Ovary (tissue), 9 donors: ENCODE results near the gene ACO2. TPM values are rescaled to one million over a fixed set of nuclear protein-coding genes. Genes with fewer than 3 reads are reported as not detected.
"Not testable (repeated sequence)": the region's sequence is repeated elsewhere in the genome, so short reads cannot be mapped to it uniquely, and the experiment has no call there.

Experiments
- DNase-seq, 5 donors: peaks; one replicate each; pipeline ENCODE4 v3.0.0-alpha.2; 2019 to 2020
- H3K27ac ChIP-seq, 2 donors: fragments of 200-600 bp; one replicate each; pipeline versions ENCODE4 v1.5.1 to v1.8.0; 2019 to 2022
- H3K27me3 ChIP-seq: fragments of 200-600 bp; one replicate; pipeline ENCODE4 v1.8.0; 2022
- H3K36me3 ChIP-seq: fragments of 200-600 bp; sonication (generic); one replicate; pipeline ENCODE4 v1.5.1; 2019
- H3K4me1 ChIP-seq: one replicate; pipeline ENCODE4 v1.8.1; 2013; ENCODE audit warnings: mild to moderate bottlenecking, moderate library complexity; ENCODE audit not compliant: insufficient read depth
- H3K4me3 ChIP-seq: fragments of 200-600 bp; sonication (generic); one replicate; pipeline ENCODE4 v1.5.1; 2017
- H3K9me3 ChIP-seq, 2 donors: fragments of 200-600 bp in 1 of 2; sonication (generic) in 1 of 2; one replicate each; pipeline versions ENCODE4 v1.5.1 to v1.8.1; 2013 to 2019; ENCODE audit warnings: mild to moderate bottlenecking in 1 of 2, moderate library complexity in 1 of 2
- CTCF ChIP-seq, 3 donors: fragments of 450-650 bp in 2 of 3; fragments of 200-600 bp in 1 of 3; IDR thresholded peaks; one replicate each; pipeline versions ENCODE4 v1.5.1 to v1.8.0; 2016 to 2022; ENCODE audit warnings: antibody characterized with exemption in 3 of 3, mild to moderate bottlenecking in 1 of 3
- EP300 ChIP-seq: sonication (generic); formaldehyde crosslinking; IDR thresholded peaks from one replicate; pipeline ENCODE4 v1.6.1; 2017; ENCODE audit warnings: antibody characterized with exemption
- POLR2A ChIP-seq: fragments of 450-650 bp; IDR thresholded peaks from one replicate; pipeline ENCODE4 v1.6.1; 2017; ENCODE audit warnings: antibody characterized with exemption, mild to moderate bottlenecking, moderate library complexity
- WGBS, 3 donors: extraction: QIAGEN DNeasy Blood & Tissue Kit in 1 of 3; methylation state at CpG; one replicate each; pipeline versions ENCODE4 v1.1.5 to v1.1.7; 2013 to 2017; 5-methylcytosine and 5-hydroxymethylcytosine counted together
- intact Hi-C, 4 donors: fragments of 100-400 bp; cut with DNase I; formaldehyde crosslinking; loops; one replicate each; pipeline versions ENCODE4 v1.11.0 to v1.15.1; 2022 to 2023
- polyA plus RNA-seq, 2 donors: library from polyadenylated mRNA; stranded (reverse); fragments of 200-250 nt in 1 of 2; fragments of 350-450 nt in 1 of 2; fragmentation: Illumina TruSeq in 1 of 2; extraction: RNeasy Lipid Tissue Mini Kit (QIAGEN cat#74804) in 1 of 2; gene quantifications; one replicate each; pipeline ENCODE4 v1.2.3, GENCODE V29; 2013 to 2014
- total RNA-seq, 7 donors: library from RNA; depleted of rRNA in 2 of 7; stranded (reverse); fragments of >200 nt in 2 of 7; fragmentation: NEBNext Ultra II Directional in 3 of 7; extraction: Animal tissue kit (Norgen Biotek cat#: 25700) in 3 of 7; gene quantifications; one replicate each; pipeline versions ENCODE4 v1.1.0 to v1.2.4, GENCODE V29; 2016 to 2023
- donor health status: DM: no; HTN: no; CAD: no; lungs with moderate emphysema.
- donor health status: DM: no; HTN: no; CAD: no.
- donor health status: Bipolar disorder and iron deficiency.
- donor health status: DM: yes; HTN: yes; CAD: no.
- donor health status: DM: no; HTN: no; CAD: no.
- donor health status: DM: yes; HTN: yes; CAD: no.

The ACO2 gene
- total and polyA plus RNA-seq, 9 donors: 20.6 to 99.1 (median 50.7) TPM

- peaks cover 2% of the 10 kb centered on the region for H3K4me1 ChIP-seq
- H3K27ac ChIP-seq: no peak overlapping the region
- H3K36me3 ChIP-seq: no peaks in the 10 kb centered on the region
- WGBS, 3 donors: 62 to 72% (median 65%) methylated on average over 6 of the region's 6 CpGs
- intact Hi-C loops: no loop called here
- H3K4me3 ChIP-seq: no peak overlapping the region
- H3K9me3 ChIP-seq: no peaks in the 10 kb centered on the region
- no peak for DNase-seq
- H3K27me3 ChIP-seq: no peaks in the 10 kb centered on the region
- TF ChIP-seq EP300 (no peak), POLR2A (no peak), CTCF (IDR thresholded peaks at IDR 0.05) (no peak)
Observed at GRCh38 chr22:41431656-41432055, 37.3 kb upstream of the ACO2 start.

GRCh38 chr22:41433480-41433879 lies 35.4 kb upstream of the ACO2 start:
- 70 to 83% (median 74%) methylated on average over 1 of the region's 1 CpG for WGBS, 3 donors
- H3K36me3 ChIP-seq, H3K9me3 ChIP-seq, intact Hi-C loops, DNase-seq, H3K4me3 ChIP-seq, H3K4me1 ChIP-seq, H3K27ac ChIP-seq, H3K27me3 ChIP-seq: not testable (repeated sequence)

GRCh38 chr22:41434361-41435003 lies 34.4 kb upstream of the ACO2 start:
- 76 to 78% (median 76%) methylated on average over 5 of the region's 5 CpGs for WGBS, 3 donors

GRCh38 chr22:41435560-41435959 lies 33.4 kb upstream of the ACO2 start:
- WGBS, 3 donors: 56 to 63% (median 62%) methylated on average over 4 of the region's 4 CpGs
- Histone ChIP-seq H3K9me3 (no peaks in the 10 kb centered on the region), H3K4me3 (no peak overlapping the region), H3K27ac (no peak overlapping the region), H3K27me3 (no peaks in the 10 kb centered on the region), H3K4me1 (peaks cover 2% of the 10 kb centered on the region), H3K36me3 (no peaks in the 10 kb centered on the region)
- TF ChIP-seq CTCF (IDR thresholded peaks at IDR 0.05) (no peak), POLR2A (no peak), EP300 (no peak)
- intact Hi-C loops: no loop called here
- DNase-seq: no peak

More at GRCh38 chr22:41434361-41435003, 34.4 kb upstream of the ACO2 start:
- DNase-seq, H3K4me3 ChIP-seq, H3K27ac ChIP-seq, H3K27me3 ChIP-seq, H3K4me1 ChIP-seq, intact Hi-C loops, H3K9me3 ChIP-seq, H3K36me3 ChIP-seq: not testable (repeated sequence)

- no peaks in the 10 kb centered on the region for H3K27me3 ChIP-seq
- H3K27ac ChIP-seq: no peak overlapping the region
- H3K4me3 ChIP-seq: no peak overlapping the region
- H3K9me3 ChIP-seq: no peaks in the 10 kb centered on the region
- H3K4me1 ChIP-seq: peaks cover 2% of the 10 kb centered on the region
- intact Hi-C loops: no loop called here
- 79 to 80% (median 80%) methylated on average over 23 of the region's 23 CpGs for WGBS, 3 donors
- H3K36me3 ChIP-seq: no peaks in the 10 kb centered on the region
- no peak for DNase-seq
- TF ChIP-seq EP300 (no peak), CTCF (IDR thresholded peaks at IDR 0.05) (no peak), POLR2A (no peak)
Observed at GRCh38 chr22:41436322-41437113, 32.4 kb upstream of the ACO2 start.
